PC-3 (cell line): ENCODE data around the gene TGM4. TPM values are rescaled to one million over a fixed set of nuclear protein-coding genes. Genes with fewer than 3 reads are reported as not detected.

Experiments used
- ATAC-seq: fragments of 200-7000 bp; cut with Tn5 transposase; 2 replicates; pipeline ENCODE4 v1.9.1; 2020; ENCODE audit warnings: mild to moderate bottlenecking, moderate library complexity
- BruUV-seq: library from RNA; stranded (reverse); fragments of 400-500 nt; replicated peaks from 2 replicates; lab custom pipeline; 2021; lab: Mats Ljungman, UMichigan
- CTCF ChIA-PET: fragments of 300-600 bp; sonication (Branson Sonifier 250); formaldehyde crosslinking; loops from one replicate; lab custom pipeline; 2022; ENCODE audit warnings: antibody characterized with exemption; lab: Charles Lee
- POLR2A ChIA-PET: fragments of 300-600 bp; sonication (Branson Sonifier 250); formaldehyde crosslinking; loops from one replicate; lab custom pipeline; 2022; ENCODE audit warnings: antibody characterized with exemption; ENCODE audit not compliant: unreplicated experiment; lab: Charles Lee
- DNase-seq: peaks from one replicate; pipeline ENCODE4 v3.0.0-alpha.2; 2015
- H2AFZ ChIP-seq: fragments of 300-600 bp; sonication (generic); 2 replicates; pipeline ENCODE4 v1.6.0; 2016; ENCODE audit warnings: antibody characterized with exemption, low read length
- H3F3A ChIP-seq: fragments of 300-600 bp; sonication (generic); one replicate; pipeline ENCODE4 v1.6.0; 2017; ENCODE audit warnings: antibody characterized with exemption, low read length, control low read depth, mild to moderate bottlenecking; ENCODE audit not compliant: unreplicated experiment
- H3K27ac ChIP-seq: fragments of 300-600 bp; sonication (generic); 2 replicates; pipeline ENCODE4 v1.5.1; 2016; ENCODE audit warnings: mild to moderate bottlenecking, low read length
- H3K27me3 ChIP-seq: fragments of 300-600 bp; sonication (generic); 2 replicates; pipeline ENCODE4 v1.6.1; 2016; ENCODE audit warnings: low read length, mixed read lengths
- H3K36me3 ChIP-seq: fragments of 300-600 bp; sonication (generic); 2 replicates; pipeline ENCODE4 v1.6.1; 2016; ENCODE audit warnings: low read depth, mixed run types, low read length, mixed read lengths
- H3K4me1 ChIP-seq: fragments of 300-600 bp; sonication (generic); 2 replicates; pipeline ENCODE4 v1.5.1; 2016; ENCODE audit warnings: low read length; ENCODE audit not compliant: insufficient read depth
- H3K4me2 ChIP-seq: fragments of 300-600 bp; sonication (generic); 2 replicates; pipeline ENCODE4 v1.6.0; 2016; ENCODE audit warnings: low read length
- H3K4me3 ChIP-seq: fragments of 300-600 bp; sonication (generic); 2 replicates; pipeline ENCODE4 v1.5.1; 2016; ENCODE audit warnings: mild to moderate bottlenecking, low read length, mixed read lengths
- H3K79me2 ChIP-seq: fragments of 300-600 bp; sonication (generic); 2 replicates; pipeline ENCODE4 v1.6.1; 2017; ENCODE audit warnings: low read length, mixed read lengths
- H3K9ac ChIP-seq: fragments of 300-600 bp; sonication (generic); 2 replicates; pipeline ENCODE4 v1.6.0; 2016; ENCODE audit warnings: mild to moderate bottlenecking, low read length
- H3K9me2 ChIP-seq: fragments of 300-600 bp; sonication (generic); replicated peaks from 2 replicates; pipeline ENCODE4 v1.6.1; 2016; ENCODE audit warnings: mixed run types, low read length, mixed read lengths
- H3K9me3 ChIP-seq: fragments of 300-600 bp; sonication (generic); 2 replicates; pipeline ENCODE4 v1.6.1; 2016; ENCODE audit warnings: low read length, mixed read lengths
- H4K20me1 ChIP-seq: fragments of 300-600 bp; sonication (generic); 2 replicates; pipeline ENCODE4 v1.6.1; 2016; ENCODE audit warnings: low read length, mixed read lengths
- CTCF ChIP-seq: fragments of 300-600 bp; sonication (generic); conservative IDR thresholded peaks from 2 replicates; pipeline ENCODE4 v1.5.1; 2017; ENCODE audit warnings: antibody characterized with exemption, low read depth, mild to moderate bottlenecking, low read length
- EZH2 ChIP-seq: fragments of 300-600 bp; sonication (generic); IDR thresholded peaks from one replicate; pipeline ENCODE4 v1.6.1; 2017; ENCODE audit warnings: antibody characterized with exemption, mild to moderate bottlenecking, low read length; ENCODE audit not compliant: unreplicated experiment
- EZH2phosphoT487 ChIP-seq: fragments of 300-600 bp; sonication (generic); IDR thresholded peaks from 2 replicates; pipeline ENCODE4 v1.6.1; 2018; ENCODE audit warnings: mild to moderate bottlenecking, antibody characterized with exemption, low read length, borderline replicate concordance
- intact Hi-C: fragments of 100-400 bp; cut with micrococcal nuclease; formaldehyde crosslinking; loops from 2 replicates; pipeline ENCODE4 v1.9.0; 2023
- total RNA-seq: library from RNA; depleted of rRNA; stranded (reverse); fragments of >200 nt; gene quantifications from 2 replicates; pipeline ENCODE4 v1.2.3, GENCODE V29; 2014

Gene TGM4
- total RNA-seq, 1 experiment from 2014 or later, result 1.2 TPM

- Histone ChIP-seq H3K36me3 (no peaks in the 10 kb centered on the region), H3K4me3 (no peak overlapping the region), H2AFZ (no peak overlapping the region), H3K4me2 (no peak overlapping the region), H3K9ac (no peak overlapping the region), H3F3A (no peaks in the 10 kb centered on the region), H3K79me2 (no peaks in the 10 kb centered on the region), H3K27me3 (no peaks in the 10 kb centered on the region), H3K9me3 (no peaks in the 10 kb centered on the region), H4K20me1 (no peaks in the 10 kb centered on the region), H3K9me2 (no peaks in the 10 kb centered on the region), H3K27ac (no peak overlapping the region), H3K4me1 (peaks cover 11% of the 10 kb centered on the region)
- ChIA-PET CTCF (no interaction called here), POLR2A (interaction anchor here (0.7 kb wide), 1 partner anchor 1056 kb away, joined by 3 read pairs; no protein-coding TSS in a partner anchor)
- ATAC-seq, result no peak
- no TSS peak for BruUV-seq
- no peak for DNase-seq
- intact Hi-C loops, result no loop called here
- no peak for TF ChIP-seq EZH2phosphoT487
- no peak for TF ChIP-seq CTCF
- no peak for TF ChIP-seq EZH2
Measured at GRCh38 chr3:44907612-44908011, 33.2 kb downstream of the TGM4 start.

GRCh38 chr3:44909063-44909462 lies 34.7 kb downstream of the TGM4 start:
- Histone ChIP-seq H3K79me2 (no peaks in the 10 kb centered on the region), H4K20me1 (no peaks in the 10 kb centered on the region), H2AFZ (no peak overlapping the region), H3K27ac (no peak overlapping the region), H3K4me2 (no peak overlapping the region), H3F3A (no peaks in the 10 kb centered on the region), H3K4me1 (peaks cover 11% of the 10 kb centered on the region), H3K27me3 (no peaks in the 10 kb centered on the region), H3K9me2 (no peaks in the 10 kb centered on the region), H3K9ac (no peak overlapping the region), H3K9me3 (no peaks in the 10 kb centered on the region), H3K4me3 (no peak overlapping the region), H3K36me3 (no peaks in the 10 kb centered on the region)
- no peak for TF ChIP-seq EZH2
- TF ChIP-seq CTCF, result no peak
- no peak for TF ChIP-seq EZH2phosphoT487
- intact Hi-C loops, result no loop called here
- ChIA-PET CTCF (interaction anchor here (0.7 kb wide), 1 partner anchor 384 kb away, joined by 4 read pairs; no protein-coding TSS in a partner anchor), POLR2A (no interaction called here)
- no peak for DNase-seq
- no peak for ATAC-seq
- no TSS peak for BruUV-seq

GRCh38 chr3:44910693-44911092 lies 36.3 kb downstream of the TGM4 start:
- no peaks in the 10 kb centered on the region for H3K9me3 ChIP-seq
- H3K36me3 ChIP-seq, result no peaks in the 10 kb centered on the region
- no peaks in the 10 kb centered on the region for H4K20me1 ChIP-seq
- ChIA-PET CTCF (no interaction called here), POLR2A (no interaction called here)
- BruUV-seq, result no TSS peak
- no peak overlapping the region for H2AFZ ChIP-seq
- H3F3A ChIP-seq, result no peaks in the 10 kb centered on the region
- intact Hi-C loops, result no loop called here
- no peak for ATAC-seq
- H3K27me3 ChIP-seq, result no peaks in the 10 kb centered on the region
- no peak overlapping the region for H3K4me2 ChIP-seq
- no peak overlapping the region for H3K9ac ChIP-seq
- H3K4me3 ChIP-seq, result no peak overlapping the region
- H3K27ac ChIP-seq, result no peak overlapping the region
- no peaks in the 10 kb centered on the region for H3K79me2 ChIP-seq
- peaks cover 11% of the 10 kb centered on the region for H3K4me1 ChIP-seq
- DNase-seq, result no peak
- no peak for TF ChIP-seq CTCF
- no peak for TF ChIP-seq EZH2
- TF ChIP-seq EZH2phosphoT487, result no peak
- H3K9me2 ChIP-seq, result no peaks in the 10 kb centered on the region
